ENCODE measurements around the gene CNTN1.

Gene CNTN1

GRCh38 chr12:41013881-41014642 is 321.8 kb downstream of the CNTN1 start:
- H3K27me3 Mint-ChIP-seq = no peaks in the 10 kb centered on the region
- peaks cover 4% of the 10 kb centered on the region for H3K9me3 Mint-ChIP-seq
- ATAC-seq (no peak), DNase-seq (no peak)
- H3K36me3 Mint-ChIP-seq (ENCODE audit: low read depth) = no peaks in the 10 kb centered on the region
- H3K4me3 Mint-ChIP-seq = no peak overlapping the region
- H3K4me1 Mint-ChIP-seq = no peaks in the 10 kb centered on the region
- H3K27ac Mint-ChIP-seq = no peak overlapping the region

- Mint-ChIP-seq H3K27ac (no peak overlapping the region), H3K27me3 (no peaks in the 10 kb centered on the region), H3K4me3 (no peak overlapping the region), H3K9me3 (peaks cover 4% of the 10 kb centered on the region), H3K36me3 (ENCODE audit: low read depth) (no peaks in the 10 kb centered on the region), H3K4me1 (no peaks in the 10 kb centered on the region)
- ATAC-seq = no peak
- DNase-seq = no peak
Observed at GRCh38 chr12:41014643-41015020, 322.4 kb downstream of the CNTN1 start.

GRCh38 chr12:41018010-41018409 is 325.8 kb downstream of the CNTN1 start:
- no peaks in the 10 kb centered on the region for H3K27me3 Mint-ChIP-seq
- H3K4me1 Mint-ChIP-seq = no peaks in the 10 kb centered on the region
- no peak overlapping the region for H3K27ac Mint-ChIP-seq
- H3K36me3 Mint-ChIP-seq (ENCODE audit: low read depth) = no peaks in the 10 kb centered on the region
- no peak for ATAC-seq
- DNase-seq = no peak
- no peak overlapping the region for H3K4me3 Mint-ChIP-seq
- no peaks in the 10 kb centered on the region for H3K9me3 Mint-ChIP-seq

GRCh38 chr12:41019461-41019860 is 327.2 kb downstream of the CNTN1 start:
- no peaks in the 10 kb centered on the region for H3K27me3 Mint-ChIP-seq
- no peaks in the 10 kb centered on the region for H3K36me3 Mint-ChIP-seq (ENCODE audit: low read depth)
- ATAC-seq (no peak), DNase-seq (no peak)
- no peak overlapping the region for H3K27ac Mint-ChIP-seq
- no peak overlapping the region for H3K4me3 Mint-ChIP-seq
- H3K4me1 Mint-ChIP-seq = no peaks in the 10 kb centered on the region
- H3K9me3 Mint-ChIP-seq = no peaks in the 10 kb centered on the region

GRCh38 chr12:41023836-41024235 is 331.6 kb downstream of the CNTN1 start:
- no peak overlapping the region for H3K4me3 Mint-ChIP-seq
- peaks cover 11% of the 10 kb centered on the region for H3K9me3 Mint-ChIP-seq
- no peaks in the 10 kb centered on the region for H3K36me3 Mint-ChIP-seq (ENCODE audit: low read depth)
- no peaks in the 10 kb centered on the region for H3K4me1 Mint-ChIP-seq
- DNase-seq (no peak), ATAC-seq (no peak)
- H3K27me3 Mint-ChIP-seq = no peaks in the 10 kb centered on the region
- H3K27ac Mint-ChIP-seq = no peak overlapping the region

- H3K27ac Mint-ChIP-seq = no peak overlapping the region
- H3K4me1 Mint-ChIP-seq = no peaks in the 10 kb centered on the region
- ATAC-seq (no peak), DNase-seq (no peak)
- H3K4me3 Mint-ChIP-seq = no peak overlapping the region
- no peaks in the 10 kb centered on the region for H3K27me3 Mint-ChIP-seq
- no peaks in the 10 kb centered on the region for H3K36me3 Mint-ChIP-seq (ENCODE audit: low read depth)
- peaks cover 11% of the 10 kb centered on the region for H3K9me3 Mint-ChIP-seq
Observed at GRCh38 chr12:41026151-41026550, 333.9 kb downstream of the CNTN1 start.

GRCh38 chr12:41032386-41032785 is 340.1 kb downstream of the CNTN1 start:
- no peak for ATAC-seq

GRCh38 chr12:41034686-41035085 is 342.4 kb downstream of the CNTN1 start:
- Mint-ChIP-seq H3K27me3 (no peaks in the 10 kb centered on the region), H3K36me3 (ENCODE audit: low read depth) (no peaks in the 10 kb centered on the region), H3K4me3 (no peak overlapping the region), H3K4me1 (no peaks in the 10 kb centered on the region), H3K27ac (no peak overlapping the region), H3K9me3 (no peaks in the 10 kb centered on the region)
- ATAC-seq (no peak), DNase-seq (no peak)

More at GRCh38 chr12:41032386-41032785, 340.1 kb downstream of the CNTN1 start:
- no peak for DNase-seq
- H3K27ac Mint-ChIP-seq = no peak overlapping the region
- no peaks in the 10 kb centered on the region for H3K27me3 Mint-ChIP-seq
- H3K36me3 Mint-ChIP-seq (ENCODE audit: low read depth) = no peaks in the 10 kb centered on the region
- H3K4me3 Mint-ChIP-seq = no peak overlapping the region
- no peaks in the 10 kb centered on the region for H3K9me3 Mint-ChIP-seq
- no peaks in the 10 kb centered on the region for H3K4me1 Mint-ChIP-seq

GRCh38 chr12:41039461-41039860 is 347.2 kb downstream of the CNTN1 start:
- no peak for DNase-seq
- H3K4me3 Mint-ChIP-seq = no peak overlapping the region
- no peaks in the 10 kb centered on the region for H3K9me3 Mint-ChIP-seq
- H3K36me3 Mint-ChIP-seq (ENCODE audit: low read depth) = no peaks in the 10 kb centered on the region
- no peaks in the 10 kb centered on the region for H3K27me3 Mint-ChIP-seq
- H3K4me1 Mint-ChIP-seq = no peaks in the 10 kb centered on the region
- ATAC-seq = no peak
- H3K27ac Mint-ChIP-seq = no peak overlapping the region

GRCh38 chr12:41045509-41045908 is 353.3 kb downstream of the CNTN1 start:
- Mint-ChIP-seq H3K9me3 (no peaks in the 10 kb centered on the region), H3K4me1 (no peaks in the 10 kb centered on the region), H3K27me3 (no peaks in the 10 kb centered on the region), H3K36me3 (ENCODE audit: low read depth) (no peaks in the 10 kb centered on the region), H3K4me3 (no peak overlapping the region), H3K27ac (no peak overlapping the region)
- DNase-seq = no peak
- ATAC-seq = no peak

- Mint-ChIP-seq H3K9me3 (no peaks in the 10 kb centered on the region), H3K36me3 (ENCODE audit: low read depth) (no peaks in the 10 kb centered on the region), H3K4me1 (no peaks in the 10 kb centered on the region), H3K4me3 (no peak overlapping the region), H3K27ac (no peak overlapping the region), H3K27me3 (no peaks in the 10 kb centered on the region)
- no peak for ATAC-seq
- no peak for DNase-seq
Observed at GRCh38 chr12:41049033-41049432, 356.8 kb downstream of the CNTN1 start.

- ATAC-seq (no peak), DNase-seq (no peak)
- Mint-ChIP-seq H3K36me3 (ENCODE audit: low read depth) (no peaks in the 10 kb centered on the region), H3K27me3 (no peaks in the 10 kb centered on the region), H3K4me3 (no peak overlapping the region), H3K4me1 (no peaks in the 10 kb centered on the region), H3K27ac (no peak overlapping the region), H3K9me3 (no peaks in the 10 kb centered on the region)
Observed at GRCh38 chr12:41051954-41052353, 359.7 kb downstream of the CNTN1 start.

- Mint-ChIP-seq H3K27me3 (no peaks in the 10 kb centered on the region), H3K4me3 (no peak overlapping the region), H3K9me3 (no peaks in the 10 kb centered on the region), H3K36me3 (ENCODE audit: low read depth) (no peaks in the 10 kb centered on the region), H3K27ac (no peak overlapping the region), H3K4me1 (no peaks in the 10 kb centered on the region)
- no peak for ATAC-seq
- DNase-seq = no peak
Observed at GRCh38 chr12:41052441-41052840, 360.2 kb downstream of the CNTN1 start.

GRCh38 chr12:41053046-41053445 is 360.8 kb downstream of the CNTN1 start:
- Mint-ChIP-seq H3K27ac (no peak overlapping the region), H3K4me3 (no peak overlapping the region), H3K36me3 (ENCODE audit: low read depth) (no peaks in the 10 kb centered on the region), H3K4me1 (no peaks in the 10 kb centered on the region), H3K9me3 (no peaks in the 10 kb centered on the region), H3K27me3 (no peaks in the 10 kb centered on the region)
- DNase-seq (no peak), ATAC-seq (no peak)

- Mint-ChIP-seq H3K9me3 (no peaks in the 10 kb centered on the region), H3K4me1 (no peaks in the 10 kb centered on the region), H3K36me3 (ENCODE audit: low read depth) (no peaks in the 10 kb centered on the region), H3K27me3 (no peaks in the 10 kb centered on the region), H3K27ac (no peak overlapping the region), H3K4me3 (no peak overlapping the region)
- DNase-seq = no peak
- ATAC-seq = no peak
Observed at GRCh38 chr12:41055875-41056577, 363.8 kb downstream of the CNTN1 start.

Measured in activated naive CD8-positive, alpha-beta T cell treated with anti-CD3 and anti-CD28 coated beads, Interleukin-2, amount 50 U/mL, for 24 hours (primary cell).